Mucosa of descending colon (tissue), 3 donors: ENCODE results near the gene SEC14L2. TPM values are rescaled to one million over a fixed set of nuclear protein-coding genes. Genes with fewer than 3 reads are reported as not detected.

ENCODE experiments used
- ATAC-seq: fragments of 200-7000 bp; cut with Tn5 transposase; one replicate; pipeline ENCODE4 v1.9.1; 2020; ENCODE audit warnings: mild to moderate bottlenecking, moderate library complexity
- DNase-seq, 3 donors: peaks; one replicate each; pipeline ENCODE4 v3.0.0-alpha.2; 2020
- H3K36me3 ChIP-seq: fragments of 200-600 bp; one replicate; pipeline ENCODE4 v1.8.0; 2021; ENCODE audit warnings: low read depth, mild to moderate bottlenecking
- H3K4me1 ChIP-seq: fragments of 200-600 bp; one replicate; pipeline ENCODE4 v1.8.0; 2021; ENCODE audit warnings: low read depth, mild to moderate bottlenecking
- H3K4me3 ChIP-seq: fragments of 200-600 bp; one replicate; pipeline ENCODE4 v1.8.0; 2021; ENCODE audit warnings: mild to moderate bottlenecking
- H3K9me3 ChIP-seq: fragments of 200-600 bp; one replicate; pipeline ENCODE4 v1.8.0; 2021; ENCODE audit warnings: mild to moderate bottlenecking
- intact Hi-C, 2 donors: fragments of 100-400 bp; cut with DNase I in 1 of 2; cut with micrococcal nuclease in 1 of 2; formaldehyde crosslinking; loops; one replicate each; pipeline versions ENCODE4 v1.11.0 to v1.11.1; 2022; cut with DNase I, micrococcal nuclease
- total RNA-seq, 3 donors: library from RNA; stranded (reverse); fragmentation: NEBNext Ultra II Directional in 2 of 3; extraction: Animal tissue kit (Norgen Biotek cat#: 25700) in 2 of 3; gene quantifications; one replicate each; pipeline versions ENCODE4 v1.2.1 to v1.2.4, GENCODE V29; 2021 to 2023
- TF ChIP-seq, protein P1 (sequence below): fragments of 200-600 bp; IDR thresholded peaks from one replicate; pipeline ENCODE4 v1.8.0; 2022; ENCODE audit warnings: antibody characterized with exemption, mild to moderate bottlenecking
- donor health status: DM: no; HTN: no; CAD: no; lungs with moderate emphysema.
- donor health status: DM: no; HTN: no; CAD: no.
- donor health status: DM: no; HTN: yes; CAD: no.

Gene SEC14L2
- total RNA-seq, 3 donors from 2014 or later = 0.67 to 4.0 (median 2.5) TPM

DNA sequence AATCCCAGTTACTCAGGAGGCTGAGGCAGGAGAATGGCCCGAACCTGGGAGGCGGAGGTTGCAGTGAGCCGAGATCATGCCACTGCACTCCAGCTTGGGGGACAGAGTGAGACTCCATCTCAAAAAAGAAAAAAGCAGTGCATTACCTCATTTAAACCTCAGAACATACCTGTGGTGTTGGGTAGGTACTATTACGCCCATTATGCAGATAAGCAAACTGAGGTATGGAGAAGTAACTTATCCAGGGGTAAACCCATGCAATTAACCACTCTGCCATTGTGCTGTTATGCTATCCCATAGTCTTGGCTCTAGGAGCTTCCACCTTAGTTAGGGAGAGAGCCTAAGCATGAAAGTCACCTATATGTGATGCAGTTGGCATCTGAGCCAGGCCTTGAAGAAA, 77.3 kb downstream of the SEC14L2 start:
- DNase-seq (no peak), ATAC-seq (no peak)
- H3K9me3 ChIP-seq = no peaks in the 10 kb centered on the region
- intact Hi-C loops = no loop called here
- no peaks in the 10 kb centered on the region for H3K4me1 ChIP-seq
- TF ChIP-seq, protein P1, sequence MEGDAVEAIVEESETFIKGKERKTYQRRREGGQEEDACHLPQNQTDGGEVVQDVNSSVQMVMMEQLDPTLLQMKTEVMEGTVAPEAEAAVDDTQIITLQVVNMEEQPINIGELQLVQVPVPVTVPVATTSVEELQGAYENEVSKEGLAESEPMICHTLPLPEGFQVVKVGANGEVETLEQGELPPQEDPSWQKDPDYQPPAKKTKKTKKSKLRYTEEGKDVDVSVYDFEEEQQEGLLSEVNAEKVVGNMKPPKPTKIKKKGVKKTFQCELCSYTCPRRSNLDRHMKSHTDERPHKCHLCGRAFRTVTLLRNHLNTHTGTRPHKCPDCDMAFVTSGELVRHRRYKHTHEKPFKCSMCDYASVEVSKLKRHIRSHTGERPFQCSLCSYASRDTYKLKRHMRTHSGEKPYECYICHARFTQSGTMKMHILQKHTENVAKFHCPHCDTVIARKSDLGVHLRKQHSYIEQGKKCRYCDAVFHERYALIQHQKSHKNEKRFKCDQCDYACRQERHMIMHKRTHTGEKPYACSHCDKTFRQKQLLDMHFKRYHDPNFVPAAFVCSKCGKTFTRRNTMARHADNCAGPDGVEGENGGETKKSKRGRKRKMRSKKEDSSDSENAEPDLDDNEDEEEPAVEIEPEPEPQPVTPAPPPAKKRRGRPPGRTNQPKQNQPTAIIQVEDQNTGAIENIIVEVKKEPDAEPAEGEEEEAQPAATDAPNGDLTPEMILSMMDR = no peak
- no peak overlapping the region for H3K4me3 ChIP-seq
- H3K36me3 ChIP-seq = no peaks in the 10 kb centered on the region

Other genes with a start within 250 kb of the SEC14L2 start
- gene LIF, start 150.3 kb upstream of the SEC14L2 start, total RNA-seq = 10 to 100 TPM in 1 of 3 donors, 1 to 10 TPM in 2; 9.1 to 10.0 (median 9.9) TPM
- gene OSM, start 130.2 kb upstream of the SEC14L2 start, total RNA-seq = 1 to 10 TPM in 1 of 3 donors, under 1 TPM in 1, not detected in 1; 0.41 to 1.0 TPM
- 1 to 10 TPM; 6.1 to 8.4 (median 7.6) TPM for gene CASTOR1, start 107.5 kb upstream of the SEC14L2 start, total RNA-seq
- 10 to 100 TPM; 29.7 to 41.4 (median 32.2) TPM for gene TBC1D10A, start 70.1 kb upstream of the SEC14L2 start, total RNA-seq
- 100 to 1,000 TPM; 133 to 152 (median 151) TPM for gene SF3A1, start 40.1 kb upstream of the SEC14L2 start, total RNA-seq
- gene CCDC157, start 40.0 kb upstream of the SEC14L2 start, total RNA-seq = 1 to 10 TPM; 1.6 to 2.2 (median 1.8) TPM
- gene RNF215, start 9.6 kb upstream of the SEC14L2 start, total RNA-seq = 10 to 100 TPM in 1 of 3 donors, 1 to 10 TPM in 2; 9.0 to 14.2 (median 9.1) TPM
- gene MTFP1, start 28.8 kb downstream of the SEC14L2 start, total RNA-seq = 10 to 100 TPM; 14.0 to 26.0 (median 25.3) TPM
- not detected for gene SEC14L3, start 75.0 kb downstream of the SEC14L2 start, total RNA-seq
- not detected for gene SEC14L4, start 108.7 kb downstream of the SEC14L2 start, total RNA-seq
- under 1 TPM in 2 of 3 donors, not detected in 1; 0.26 to 0.47 TPM for gene SEC14L6, start 149.7 kb downstream of the SEC14L2 start, total RNA-seq
- gene GAL3ST1, start 177.6 kb downstream of the SEC14L2 start, total RNA-seq = 10 to 100 TPM in 2 of 3 donors, 1 to 10 TPM in 1; 7.9 to 15.9 (median 10.1) TPM
- gene PES1, start 194.9 kb downstream of the SEC14L2 start, total RNA-seq = 10 to 100 TPM; 46.2 to 54.3 (median 48.5) TPM
- gene TCN2, start 210.2 kb downstream of the SEC14L2 start, total RNA-seq = 10 to 100 TPM; 23.3 to 43.7 (median 40.2) TPM
- 1 to 10 TPM; 5.0 to 8.5 (median 7.6) TPM for gene SLC35E4, start 238.8 kb downstream of the SEC14L2 start, total RNA-seq